22Rv1 (cell line): ENCODE results near the gene FBXO42.

Source experiments
- ZFX ChIP-seq: fragments of 450-650 bp; IDR thresholded peaks from 2 replicates; pipeline ENCODE4 v1.6.1; 2017; ENCODE audit warnings: antibody characterized with exemption, borderline replicate concordance
- TF ChIP-seq, protein P1 (sequence below): fragments of 450-650 bp; IDR thresholded peaks from 2 replicates; pipeline ENCODE4 v1.5.1; 2017; ENCODE audit warnings: mild to moderate bottlenecking

DNA sequence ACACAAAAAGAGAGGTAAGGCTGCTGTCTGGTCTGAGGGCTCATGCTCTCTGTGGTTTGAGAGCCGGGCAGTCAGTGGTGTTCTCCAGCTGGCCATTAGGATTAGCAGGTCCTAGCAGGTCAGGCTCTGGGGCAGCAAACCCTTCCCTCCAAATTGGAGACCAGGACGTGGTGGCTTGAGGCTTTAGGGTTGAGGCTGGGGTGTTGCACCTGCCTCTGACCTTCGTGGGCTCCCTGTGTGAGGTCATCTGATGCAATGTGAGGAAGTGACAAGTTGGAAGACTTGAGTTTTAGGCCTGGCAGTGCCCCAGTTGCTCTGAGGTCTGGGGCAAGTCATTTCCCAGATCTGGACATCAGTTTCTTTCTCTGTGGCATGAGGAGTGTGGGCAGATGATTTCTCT is 39.1 kb upstream of the FBXO42 start:
- TF ChIP-seq, protein P1, sequence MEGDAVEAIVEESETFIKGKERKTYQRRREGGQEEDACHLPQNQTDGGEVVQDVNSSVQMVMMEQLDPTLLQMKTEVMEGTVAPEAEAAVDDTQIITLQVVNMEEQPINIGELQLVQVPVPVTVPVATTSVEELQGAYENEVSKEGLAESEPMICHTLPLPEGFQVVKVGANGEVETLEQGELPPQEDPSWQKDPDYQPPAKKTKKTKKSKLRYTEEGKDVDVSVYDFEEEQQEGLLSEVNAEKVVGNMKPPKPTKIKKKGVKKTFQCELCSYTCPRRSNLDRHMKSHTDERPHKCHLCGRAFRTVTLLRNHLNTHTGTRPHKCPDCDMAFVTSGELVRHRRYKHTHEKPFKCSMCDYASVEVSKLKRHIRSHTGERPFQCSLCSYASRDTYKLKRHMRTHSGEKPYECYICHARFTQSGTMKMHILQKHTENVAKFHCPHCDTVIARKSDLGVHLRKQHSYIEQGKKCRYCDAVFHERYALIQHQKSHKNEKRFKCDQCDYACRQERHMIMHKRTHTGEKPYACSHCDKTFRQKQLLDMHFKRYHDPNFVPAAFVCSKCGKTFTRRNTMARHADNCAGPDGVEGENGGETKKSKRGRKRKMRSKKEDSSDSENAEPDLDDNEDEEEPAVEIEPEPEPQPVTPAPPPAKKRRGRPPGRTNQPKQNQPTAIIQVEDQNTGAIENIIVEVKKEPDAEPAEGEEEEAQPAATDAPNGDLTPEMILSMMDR, result no peak
- TF ChIP-seq ZFX, result no peak
